RWPE1 (cell line): ENCODE data around the gene ASAP2.

Experiments used
- CTCF ChIA-PET: fragments of 350-600 bp; sonication (Branson Sonifier 250); formaldehyde crosslinking; extraction: SDS; loops from one replicate; lab custom pipeline; 2021; lab: Yijun Ruan, JAX
- POLR2A ChIA-PET: fragments of 400-600 bp; formaldehyde crosslinking; extraction: SDS; loops from one replicate; lab custom pipeline; 2020; ENCODE audit warnings: antibody characterized with exemption; ENCODE audit not compliant: low non-redundant PET; lab: Yijun Ruan, JAX
- DNase-seq: peaks from one replicate; pipeline ENCODE4 v3.0.0; 2012; ENCODE audit warnings: low spot score
- H3K27ac ChIP-seq: fragments of 450-650 bp; 2 replicates; pipeline ENCODE4 v1.5.1; 2017
- TF ChIP-seq, protein P1 (sequence below): fragments of 450-650 bp; conservative IDR thresholded peaks from 2 replicates; pipeline ENCODE4 v1.5.1; 2017; ENCODE audit warnings: low read depth, mild to moderate bottlenecking

ASAP2 gene

DNA sequence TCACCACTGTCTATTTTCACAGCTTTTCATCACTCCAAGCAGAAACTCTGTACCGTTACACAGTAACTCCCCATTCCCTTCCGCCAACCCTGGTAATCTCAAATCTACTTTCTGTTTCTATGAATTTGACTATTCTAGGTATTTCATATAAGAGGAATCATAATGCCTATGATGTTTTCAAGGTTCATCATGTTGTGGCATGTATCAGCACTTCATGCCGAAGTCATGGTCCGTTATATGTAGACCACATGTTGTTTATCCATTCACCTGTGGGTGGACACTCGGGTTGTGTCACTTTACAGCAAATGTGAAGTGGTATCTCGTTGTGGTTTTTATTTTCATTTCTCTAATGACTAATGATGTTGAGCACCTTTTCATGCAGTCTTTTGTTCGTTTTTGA is 238.5 kb downstream of the ASAP2 start:
- DNase-seq = no peak
- ChIA-PET CTCF (no interaction called here), POLR2A (no interaction called here)
- TF ChIP-seq, protein P1, sequence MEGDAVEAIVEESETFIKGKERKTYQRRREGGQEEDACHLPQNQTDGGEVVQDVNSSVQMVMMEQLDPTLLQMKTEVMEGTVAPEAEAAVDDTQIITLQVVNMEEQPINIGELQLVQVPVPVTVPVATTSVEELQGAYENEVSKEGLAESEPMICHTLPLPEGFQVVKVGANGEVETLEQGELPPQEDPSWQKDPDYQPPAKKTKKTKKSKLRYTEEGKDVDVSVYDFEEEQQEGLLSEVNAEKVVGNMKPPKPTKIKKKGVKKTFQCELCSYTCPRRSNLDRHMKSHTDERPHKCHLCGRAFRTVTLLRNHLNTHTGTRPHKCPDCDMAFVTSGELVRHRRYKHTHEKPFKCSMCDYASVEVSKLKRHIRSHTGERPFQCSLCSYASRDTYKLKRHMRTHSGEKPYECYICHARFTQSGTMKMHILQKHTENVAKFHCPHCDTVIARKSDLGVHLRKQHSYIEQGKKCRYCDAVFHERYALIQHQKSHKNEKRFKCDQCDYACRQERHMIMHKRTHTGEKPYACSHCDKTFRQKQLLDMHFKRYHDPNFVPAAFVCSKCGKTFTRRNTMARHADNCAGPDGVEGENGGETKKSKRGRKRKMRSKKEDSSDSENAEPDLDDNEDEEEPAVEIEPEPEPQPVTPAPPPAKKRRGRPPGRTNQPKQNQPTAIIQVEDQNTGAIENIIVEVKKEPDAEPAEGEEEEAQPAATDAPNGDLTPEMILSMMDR = no peak
- H3K27ac ChIP-seq = no peak overlapping the region

DNA sequence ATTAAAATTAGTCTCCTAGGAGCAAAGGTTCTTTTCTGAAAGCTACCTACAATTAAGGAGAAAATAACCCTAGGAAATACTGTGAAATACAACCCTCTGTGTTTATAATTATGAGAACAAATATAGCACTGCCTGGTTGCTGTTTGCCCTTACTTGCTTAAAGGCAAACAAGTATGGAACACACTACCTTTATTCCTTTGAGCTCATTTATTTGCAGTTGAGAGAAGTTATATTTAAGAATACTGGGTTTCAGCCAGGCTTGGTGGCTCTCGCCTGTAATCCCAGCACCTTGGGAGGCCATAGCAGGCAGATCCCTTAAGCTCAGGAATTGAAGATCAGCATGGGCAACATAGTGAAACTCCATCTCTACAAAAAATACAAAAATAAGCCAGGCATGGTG is 244.6 kb downstream of the ASAP2 start:
- DNase-seq = no peak
- no peak overlapping the region for H3K27ac ChIP-seq
- TF ChIP-seq, protein P1 = no peak
- ChIA-PET CTCF (no interaction called here), POLR2A (no interaction called here)
